H1 (cell line): ENCODE data around the gene GAS7. TPM values are rescaled to one million over a fixed set of nuclear protein-coding genes. Genes with fewer than 3 reads are reported as not detected.

Experiments
- CTCF ChIA-PET: fragments of 300-600 bp; sonication (Branson Sonifier 250); formaldehyde crosslinking; loops from one replicate; lab custom pipeline; 2021; ENCODE audit not compliant: partially characterized antibody; lab: Charles Lee
- POLR2A ChIA-PET: fragments of 300-600 bp; sonication (Branson Sonifier 250); formaldehyde crosslinking; loops from one replicate; lab custom pipeline; 2021; ENCODE audit warnings: inconsistent platforms; ENCODE audit not compliant: partially characterized antibody; lab: Charles Lee
- DNase-seq, 2 experiments: peaks; one replicate each; pipeline versions ENCODE4 v3.0.0 to v3.0.0-alpha.2; 2010 to 2022; ENCODE audit warnings: low spot score in 2 of 2, low read depth in 1 of 2, mixed read lengths in 1 of 2
- FAIRE-seq: peaks from 2 replicates; lab custom pipeline; 2011; peaks lifted over from hg19 to GRCh38; lab: Jason Lieb, UNC
- H2AFZ ChIP-seq: 2 replicates; pipeline ENCODE4 v1.8.1; 2012; ENCODE audit warnings: low read length, inconsistent platforms
- H2AK5ac ChIP-seq: 2 replicates; pipeline ENCODE4 v1.6.1; 2013; ENCODE audit warnings: low read depth, low read length
- H2BK120ac ChIP-seq: replicated peaks from 2 replicates; pipeline ENCODE3; 2013; ENCODE audit warnings: low read depth, low read length, inconsistent platforms
- H2BK12ac ChIP-seq: 2 replicates; pipeline ENCODE4 v1.6.1; 2013; ENCODE audit warnings: low read depth, low read length
- H2BK15ac ChIP-seq: 2 replicates; pipeline ENCODE4 v1.6.1; 2013; ENCODE audit warnings: low read length
- H2BK20ac ChIP-seq: 2 replicates; pipeline ENCODE4 v1.6.1; 2013; ENCODE audit warnings: low read length
- H2BK5ac ChIP-seq: 2 replicates; pipeline ENCODE4 v1.6.1; 2013; ENCODE audit warnings: low read depth, low read length
- H3K14ac ChIP-seq: 2 replicates; pipeline ENCODE4 v1.6.1; 2013; ENCODE audit warnings: inconsistent platforms; ENCODE audit not compliant: insufficient read length
- H3K18ac ChIP-seq: 2 replicates; pipeline ENCODE4 v1.6.1; 2013; ENCODE audit warnings: low read length; ENCODE audit errors: extremely low read depth
- H3K23ac ChIP-seq: 2 replicates; pipeline ENCODE4 v1.6.1; 2013; ENCODE audit warnings: inconsistent platforms; ENCODE audit not compliant: insufficient read length
- H3K23me2 ChIP-seq: 2 replicates; pipeline ENCODE4 v1.6.1; 2013; ENCODE audit warnings: low read depth, low read length
- H3K27ac ChIP-seq: 2 replicates; pipeline ENCODE4 v1.6.1; 2011; ENCODE audit warnings: low read depth, low read length, inconsistent platforms
- H3K27me3 ChIP-seq, 4 experiments: replicated peaks in 1 of 4; 1 replicate in 1 of 4; 2 replicates in 3 of 4; pipeline versions ENCODE4 v1.6.1 to v1.8.1; 2011 to 2013; ENCODE audit warnings: low read length in 3 of 4, mild to moderate bottlenecking in 3 of 4, inconsistent platforms in 2 of 4, mixed read lengths in 2 of 4, moderate library complexity in 1 of 4; ENCODE audit not compliant: control insufficient read depth in 3 of 4, insufficient read depth in 3 of 4; ENCODE audit errors: extremely low read depth in 1 of 4
- H3K36me3 ChIP-seq, 4 experiments: 2 replicates each; pipeline versions ENCODE4 v1.6.1 to v1.8.1; 2011 to 2013; ENCODE audit warnings: mild to moderate bottlenecking in 4 of 4, low read length in 3 of 4, moderate library complexity in 2 of 4, control low read depth in 1 of 4, inconsistent platforms in 1 of 4; ENCODE audit not compliant: insufficient read depth in 4 of 4, control insufficient read depth in 2 of 4
- H3K4ac ChIP-seq: replicated peaks from 2 replicates; pipeline ENCODE3; 2013; ENCODE audit warnings: low read length, low read depth, mixed read lengths, inconsistent platforms; ENCODE audit not compliant: insufficient read length
- H3K4me1 ChIP-seq, 4 experiments: replicated peaks in 1 of 4; 1 replicate in 1 of 4; 2 replicates in 3 of 4; pipeline versions ENCODE4 v1.6.1 to v1.8.1; 2011 to 2013; ENCODE audit warnings: low read length in 3 of 4, inconsistent platforms in 2 of 4, mixed read lengths in 1 of 4; ENCODE audit not compliant: insufficient read depth in 4 of 4, control insufficient read depth in 3 of 4
- H3K4me2 ChIP-seq, 2 experiments: 2 replicates each; pipeline versions ENCODE4 v1.6.1 to v1.8.1; 2011 to 2013; ENCODE audit warnings: low read depth in 2 of 2, low read length in 2 of 2, control low read depth in 1 of 2, inconsistent platforms in 1 of 2, mild to moderate bottlenecking in 1 of 2; ENCODE audit not compliant: insufficient read depth in 1 of 2
- H3K4me3 ChIP-seq, 4 experiments: fragments of 200-600, 300-600 bp in 1 of 4; sonication (generic), shearing (Covaris generic), sonication (Bioruptor Twin) in 1 of 4; 2 replicates each; pipeline versions ENCODE4 v1.5.1 to v1.8.1; 2011 to 2016; ENCODE audit warnings: low read length in 4 of 4, low read depth in 3 of 4, control low read depth in 2 of 4, inconsistent platforms in 2 of 4, mild to moderate bottlenecking in 2 of 4, mixed read lengths in 1 of 4, moderate library complexity in 1 of 4; ENCODE audit not compliant: insufficient read depth in 2 of 4; ENCODE audit errors: extremely low read depth in 1 of 4
- H3K56ac ChIP-seq: replicated peaks from 2 replicates; pipeline ENCODE3; 2013; ENCODE audit warnings: low read depth, mild to moderate bottlenecking, mixed read lengths, low read length, inconsistent platforms; ENCODE audit not compliant: insufficient read length
- H3K79me1 ChIP-seq: 2 replicates; pipeline ENCODE4 v1.6.1; 2013; ENCODE audit warnings: low read depth, low read length, control low read depth
- H3K79me2 ChIP-seq, 2 experiments: 2 replicates each; pipeline versions ENCODE4 v1.6.1 to v1.8.1; 2012 to 2013; ENCODE audit warnings: low read length in 2 of 2, mild to moderate bottlenecking in 2 of 2, inconsistent platforms in 1 of 2; ENCODE audit not compliant: insufficient read depth in 2 of 2, control insufficient read depth in 1 of 2
- H3K9ac ChIP-seq, 4 experiments: replicated peaks in 1 of 4; 1 replicate in 1 of 4; 2 replicates in 3 of 4; pipeline versions ENCODE4 v1.6.1 to v1.8.1; 2011 to 2013; ENCODE audit warnings: low read depth in 3 of 4, low read length in 3 of 4, control low read depth in 2 of 4, mild to moderate bottlenecking in 2 of 4, moderate library complexity in 2 of 4, inconsistent platforms in 1 of 4; ENCODE audit errors: extremely low read depth in 1 of 4
- H3K9me3 ChIP-seq, 2 experiments: 2 replicates each; pipeline versions ENCODE4 v1.6.1 to v1.8.1; 2012 to 2013; ENCODE audit warnings: mild to moderate bottlenecking in 2 of 2, moderate library complexity in 2 of 2, control low read depth in 1 of 2, inconsistent platforms in 1 of 2, low read depth in 1 of 2, low read length in 1 of 2, mixed read lengths in 1 of 2; ENCODE audit not compliant: insufficient read depth in 2 of 2
- H4K20me1 ChIP-seq, 2 experiments: replicated peaks in 1 of 2; 2 replicates each; pipeline versions ENCODE3 to v1.8.1; 2011 to 2013; ENCODE audit warnings: inconsistent platforms in 2 of 2, low read length in 2 of 2, mild to moderate bottlenecking in 1 of 2; ENCODE audit not compliant: insufficient read depth in 2 of 2, control insufficient read depth in 1 of 2
- H4K5ac ChIP-seq: 2 replicates; pipeline ENCODE4 v1.6.1; 2013; ENCODE audit warnings: low read length, low read depth, mixed read lengths, inconsistent platforms; ENCODE audit not compliant: insufficient read length
- H4K8ac ChIP-seq: 2 replicates; pipeline ENCODE4 v1.8.0; 2013; ENCODE audit warnings: mild to moderate bottlenecking, moderate library complexity, low read length, inconsistent platforms; ENCODE audit not compliant: insufficient read depth; ENCODE audit errors: extremely low read depth
- H4K91ac ChIP-seq: replicated peaks from 2 replicates; pipeline ENCODE3; 2013; ENCODE audit warnings: low read length, mixed read lengths, inconsistent platforms; ENCODE audit not compliant: insufficient read length
- MAFK ChIP-seq: IDR thresholded peaks from 2 replicates; pipeline ENCODE4 v1.6.1; 2012; ENCODE audit warnings: low read depth, mild to moderate bottlenecking, improper control_type of control experiment, low read length
- POLR2A ChIP-seq, 2 experiments: IDR thresholded peaks; 1 replicate in 1 of 2; 2 replicates in 1 of 2; pipeline ENCODE4 v1.6.1; 2011; ENCODE audit warnings: low read depth in 2 of 2, low read length in 2 of 2, mild to moderate bottlenecking in 2 of 2; ENCODE audit errors: control extremely low read depth in 1 of 2
- RXRA ChIP-seq: IDR thresholded peaks from 2 replicates; pipeline ENCODE4 v1.6.1; 2011; ENCODE audit warnings: low read depth, mild to moderate bottlenecking, low read length, moderate library complexity; ENCODE audit not compliant: insufficient read depth
- TAF1 ChIP-seq: IDR thresholded peaks from 2 replicates; pipeline ENCODE4 v1.6.1; 2011; ENCODE audit warnings: mild to moderate bottlenecking, low read depth, low read length
- WGBS, 2 experiments: shearing (Covaris generic) in 1 of 2; methylation state at CpG; one replicate each; pipeline versions ENCODE4 v1.1.6 to v1.1.7; 2013 to 2015; ENCODE audit warnings: low lambda C conversion rate in 2 of 2, mixed read lengths in 2 of 2, inconsistent platforms in 1 of 2, low coverage in 1 of 2, missing lambda C conversion rate in 1 of 2; ENCODE audit not compliant: insufficient replicate concordance in 2 of 2, insufficient coverage in 1 of 2, insufficient read length in 1 of 2; ENCODE audit errors: extremely low coverage in 1 of 2, missing lambda C conversion rate in 1 of 2; 5-methylcytosine and 5-hydroxymethylcytosine counted together
- polyA plus RNA-seq, 7 experiments: library from polyadenylated mRNA; depleted of rRNA in 3 of 7; stranded (reverse) in 5 of 7; unstranded in 2 of 7; fragments of >200 nt in 5 of 7; fragments of 200-250 nt in 2 of 7; gene quantifications; 1 replicate in 5 of 7; 2 replicates in 1 of 7; 4 replicates in 1 of 7; pipeline versions ENCODE4 v1.2.1 to v1.2.3, GENCODE V29; 2011 to 2013; ENCODE audit warnings: missing spikeins in 2 of 7, mixed read lengths in 2 of 7
- total RNA-seq: library from RNA; stranded (reverse); fragmentation: NEBNext Ultra II Directional; extraction: Animal tissue kit (Norgen Biotek cat#: 25700); gene quantifications from 2 replicates; pipeline ENCODE4 v1.2.1, GENCODE V29; 2021
- TF ChIP-seq, protein P1 (sequence below), 3 experiments: IDR thresholded peaks; 1 replicate in 2 of 3; 2 replicates in 1 of 3; pipeline versions ENCODE4 v1.5.1 to v1.6.1; 2011; ENCODE audit warnings: low read length in 3 of 3, mild to moderate bottlenecking in 3 of 3, inconsistent platforms in 2 of 3, low read depth in 1 of 3, moderate library complexity in 1 of 3; ENCODE audit not compliant: insufficient read depth in 1 of 3; ENCODE audit errors: control extremely low read depth in 1 of 3
- TF ChIP-seq, protein P2 (sequence below): IDR thresholded peaks from 2 replicates; pipeline ENCODE4 v1.6.1; 2012; ENCODE audit warnings: low read length, inconsistent platforms

Gene GAS7
- total and polyA plus RNA-seq, 2 of the 8 experiments (the other 6 are each of a cell fraction or from before 2014, with no cell fraction given) = 5.0 to 14.5 TPM

DNA sequence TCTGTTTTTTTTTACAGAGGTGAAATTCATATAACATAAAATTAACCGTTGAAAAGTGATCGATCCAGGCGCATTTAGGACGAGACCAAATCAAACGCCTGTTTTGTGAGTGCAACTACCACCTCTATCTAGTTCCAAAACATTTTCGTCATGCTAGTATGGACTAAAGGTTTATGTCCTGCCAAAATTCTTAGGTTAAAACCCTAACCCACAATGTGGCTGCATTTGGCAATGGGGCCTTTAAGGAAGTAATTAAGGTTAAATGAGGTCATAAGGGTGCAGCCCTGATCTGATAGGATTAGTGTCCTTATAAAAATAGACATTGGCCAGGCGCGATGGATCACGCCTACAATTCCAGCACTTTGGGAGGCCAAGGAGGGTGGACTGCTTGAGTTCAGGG, 260.5 kb downstream of the GAS7 start:
- H2BK120ac ChIP-seq = no peak overlapping the region
- H3K27me3 ChIP-seq = no peaks in the 10 kb centered on the region
- H3K79me1 ChIP-seq = no peaks in the 10 kb centered on the region
- H3K79me2 ChIP-seq = no peaks in the 10 kb centered on the region
- no peak overlapping the region for H3K4ac ChIP-seq
- no peak overlapping the region for H2BK12ac ChIP-seq
- TF ChIP-seq MAFK = no peak
- TF ChIP-seq POLR2A (IDR thresholded peaks at IDR 0.05; ENCODE audit: control extremely low read depth in 1 of 2, low read depth in 2 of 2, low read length in 2 of 2) = no peak
- no peak for TF ChIP-seq RXRA
- TF ChIP-seq, protein P1, sequence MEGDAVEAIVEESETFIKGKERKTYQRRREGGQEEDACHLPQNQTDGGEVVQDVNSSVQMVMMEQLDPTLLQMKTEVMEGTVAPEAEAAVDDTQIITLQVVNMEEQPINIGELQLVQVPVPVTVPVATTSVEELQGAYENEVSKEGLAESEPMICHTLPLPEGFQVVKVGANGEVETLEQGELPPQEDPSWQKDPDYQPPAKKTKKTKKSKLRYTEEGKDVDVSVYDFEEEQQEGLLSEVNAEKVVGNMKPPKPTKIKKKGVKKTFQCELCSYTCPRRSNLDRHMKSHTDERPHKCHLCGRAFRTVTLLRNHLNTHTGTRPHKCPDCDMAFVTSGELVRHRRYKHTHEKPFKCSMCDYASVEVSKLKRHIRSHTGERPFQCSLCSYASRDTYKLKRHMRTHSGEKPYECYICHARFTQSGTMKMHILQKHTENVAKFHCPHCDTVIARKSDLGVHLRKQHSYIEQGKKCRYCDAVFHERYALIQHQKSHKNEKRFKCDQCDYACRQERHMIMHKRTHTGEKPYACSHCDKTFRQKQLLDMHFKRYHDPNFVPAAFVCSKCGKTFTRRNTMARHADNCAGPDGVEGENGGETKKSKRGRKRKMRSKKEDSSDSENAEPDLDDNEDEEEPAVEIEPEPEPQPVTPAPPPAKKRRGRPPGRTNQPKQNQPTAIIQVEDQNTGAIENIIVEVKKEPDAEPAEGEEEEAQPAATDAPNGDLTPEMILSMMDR (IDR thresholded peaks at IDR 0.05; ENCODE audit: control extremely low read depth in 1 of 3, insufficient read depth in 1 of 3, low read depth in 1 of 3, low read length in 3 of 3) = no peak
- TF ChIP-seq, protein P2, sequence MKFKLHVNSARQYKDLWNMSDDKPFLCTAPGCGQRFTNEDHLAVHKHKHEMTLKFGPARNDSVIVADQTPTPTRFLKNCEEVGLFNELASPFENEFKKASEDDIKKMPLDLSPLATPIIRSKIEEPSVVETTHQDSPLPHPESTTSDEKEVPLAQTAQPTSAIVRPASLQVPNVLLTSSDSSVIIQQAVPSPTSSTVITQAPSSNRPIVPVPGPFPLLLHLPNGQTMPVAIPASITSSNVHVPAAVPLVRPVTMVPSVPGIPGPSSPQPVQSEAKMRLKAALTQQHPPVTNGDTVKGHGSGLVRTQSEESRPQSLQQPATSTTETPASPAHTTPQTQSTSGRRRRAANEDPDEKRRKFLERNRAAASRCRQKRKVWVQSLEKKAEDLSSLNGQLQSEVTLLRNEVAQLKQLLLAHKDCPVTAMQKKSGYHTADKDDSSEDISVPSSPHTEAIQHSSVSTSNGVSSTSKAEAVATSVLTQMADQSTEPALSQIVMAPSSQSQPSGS = no peak
- no peak for TF ChIP-seq TAF1
- H3K27ac ChIP-seq = no peak overlapping the region
- CTCF ChIA-PET = interaction anchor here (1.5 kb wide), 1 partner anchor 13 kb away, joined by 5 read pairs; no protein-coding TSS in a partner anchor
- no peak overlapping the region for H2BK20ac ChIP-seq
- H3K9ac ChIP-seq = no peak overlapping the region
- H3K9me3 ChIP-seq = peaks cover 0 to 3% of the 10 kb centered on the region in 2 experiments; a peak in 2 of 4 replicates
- FAIRE-seq (no peak), DNase-seq (no peak)
- no peak overlapping the region for H4K5ac ChIP-seq
- no peak overlapping the region for H2BK15ac ChIP-seq
- POLR2A ChIA-PET = no interaction called here
- 89% methylated on average over 9 of the region's 9 CpGs; no CpG with 5 or more reads in 1 of the 2 experiments for WGBS, 2 experiments
- no peak overlapping the region for H2AK5ac ChIP-seq
- H2BK5ac ChIP-seq = no peak overlapping the region
- no peak overlapping the region for H3K18ac ChIP-seq
- no peak overlapping the region for H2AFZ ChIP-seq
- no peak overlapping the region for H3K14ac ChIP-seq
- peaks cover 0 to 2% of the 10 kb centered on the region in 2 experiments for H4K20me1 ChIP-seq
- H4K91ac ChIP-seq = no peak overlapping the region
- H4K8ac ChIP-seq = no peak overlapping the region
- H3K4me2 ChIP-seq = no peak overlapping the region
- no peak overlapping the region for H3K23ac ChIP-seq
- H3K56ac ChIP-seq = no peak overlapping the region
- no peaks in the 10 kb centered on the region for H3K4me1 ChIP-seq
- H3K23me2 ChIP-seq = no peaks in the 10 kb centered on the region
- H3K4me3 ChIP-seq = no peak overlapping the region
- H3K36me3 ChIP-seq = no peaks in the 10 kb centered on the region
